HG02938 (cell line): ENCODE data around the gene PRICKLE2.

Experiments
- ATAC-seq: cut with Tn5 transposase; IDR thresholded peaks from one replicate; pipeline ENCODE4 v1.9.1; 2021; ENCODE audit warnings: mild to moderate bottlenecking, moderate library complexity; ENCODE audit not compliant: unreplicated experiment

Gene PRICKLE2

GRCh38 chr3:64081235-64081630 is 144.0 kb downstream of the PRICKLE2 start:
- no peak for ATAC-seq

- ATAC-seq, result no peak
These were observed 144.5 kb downstream of the PRICKLE2 start for GRCh38 chr3:64080616-64081234.

GRCh38 chr3:64079369-64080150 is 145.7 kb downstream of the PRICKLE2 start:
- no peak for ATAC-seq

GRCh38 chr3:64078966-64079365 is 146.3 kb downstream of the PRICKLE2 start:
- ATAC-seq, result no peak

- no peak for ATAC-seq
These were observed 150.2 kb downstream of the PRICKLE2 start for GRCh38 chr3:64074895-64075679.

GRCh38 chr3:64074060-64074459 is 151.2 kb downstream of the PRICKLE2 start:
- ATAC-seq, result no peak

- no peak for ATAC-seq
These were observed 152.0 kb downstream of the PRICKLE2 start for GRCh38 chr3:64073158-64073761.

GRCh38 chr3:64072126-64072525 is 153.1 kb downstream of the PRICKLE2 start:
- no peak for ATAC-seq

GRCh38 chr3:64070704-64071103 is 154.6 kb downstream of the PRICKLE2 start:
- no peak for ATAC-seq

- ATAC-seq, result no peak
These were observed 157.5 kb downstream of the PRICKLE2 start for GRCh38 chr3:64067506-64068346.

GRCh38 chr3:64064804-64065203 is 160.5 kb downstream of the PRICKLE2 start:
- ATAC-seq, result no peak

- ATAC-seq, result no peak
These were observed 161.3 kb downstream of the PRICKLE2 start for GRCh38 chr3:64063983-64064438.

GRCh38 chr3:64063207-64063982 is 161.9 kb downstream of the PRICKLE2 start:
- no peak for ATAC-seq

GRCh38 chr3:64061628-64062027 is 163.6 kb downstream of the PRICKLE2 start:
- ATAC-seq, result no peak

GRCh38 chr3:64059484-64060175 is 165.6 kb downstream of the PRICKLE2 start:
- no peak for ATAC-seq

GRCh38 chr3:64058566-64058965 is 166.7 kb downstream of the PRICKLE2 start:
- no peak for ATAC-seq

GRCh38 chr3:64057231-64057630 is 168.0 kb downstream of the PRICKLE2 start:
- no peak for ATAC-seq

GRCh38 chr3:64056606-64057180 is 168.6 kb downstream of the PRICKLE2 start:
- no peak for ATAC-seq

GRCh38 chr3:64055076-64055475 is 170.2 kb downstream of the PRICKLE2 start:
- no peak for ATAC-seq
